ENCODE data around the gene IL17D.

- TF ChIP-seq, protein P1, sequence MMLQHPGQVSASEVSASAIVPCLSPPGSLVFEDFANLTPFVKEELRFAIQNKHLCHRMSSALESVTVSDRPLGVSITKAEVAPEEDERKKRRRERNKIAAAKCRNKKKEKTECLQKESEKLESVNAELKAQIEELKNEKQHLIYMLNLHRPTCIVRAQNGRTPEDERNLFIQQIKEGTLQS (CRISPR knock-in tag; conservative IDR thresholded peaks at IDR 0.05), result no peak
- TF ChIP-seq, protein P2, sequence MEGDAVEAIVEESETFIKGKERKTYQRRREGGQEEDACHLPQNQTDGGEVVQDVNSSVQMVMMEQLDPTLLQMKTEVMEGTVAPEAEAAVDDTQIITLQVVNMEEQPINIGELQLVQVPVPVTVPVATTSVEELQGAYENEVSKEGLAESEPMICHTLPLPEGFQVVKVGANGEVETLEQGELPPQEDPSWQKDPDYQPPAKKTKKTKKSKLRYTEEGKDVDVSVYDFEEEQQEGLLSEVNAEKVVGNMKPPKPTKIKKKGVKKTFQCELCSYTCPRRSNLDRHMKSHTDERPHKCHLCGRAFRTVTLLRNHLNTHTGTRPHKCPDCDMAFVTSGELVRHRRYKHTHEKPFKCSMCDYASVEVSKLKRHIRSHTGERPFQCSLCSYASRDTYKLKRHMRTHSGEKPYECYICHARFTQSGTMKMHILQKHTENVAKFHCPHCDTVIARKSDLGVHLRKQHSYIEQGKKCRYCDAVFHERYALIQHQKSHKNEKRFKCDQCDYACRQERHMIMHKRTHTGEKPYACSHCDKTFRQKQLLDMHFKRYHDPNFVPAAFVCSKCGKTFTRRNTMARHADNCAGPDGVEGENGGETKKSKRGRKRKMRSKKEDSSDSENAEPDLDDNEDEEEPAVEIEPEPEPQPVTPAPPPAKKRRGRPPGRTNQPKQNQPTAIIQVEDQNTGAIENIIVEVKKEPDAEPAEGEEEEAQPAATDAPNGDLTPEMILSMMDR (IDR thresholded peaks at IDR 0.05), result no peak
- TF ChIP-seq GTF2I (CRISPR knock-in tag; conservative IDR thresholded peaks at IDR 0.05) (no peak), SP1 (CRISPR knock-in tag; conservative IDR thresholded peaks at IDR 0.05) (no peak), ZBTB21 (CRISPR knock-in tag; IDR thresholded peaks at IDR 0.05; ENCODE audit: borderline replicate concordance) (no peak)
Measured at GRCh38 chr13:20700288-20700687, 3.2 kb upstream of the IL17D start.
